Neural cell (in vitro differentiated cells): Measurements from ENCODE around the gene PDE2A.

ENCODE experiments used
- MXI1 ChIP-seq: fragments of 450-650 bp; conservative IDR thresholded peaks from 2 replicates; pipeline ENCODE4 v1.6.1; 2014; ENCODE audit warnings: antibody characterized with exemption, mild to moderate bottlenecking; ENCODE audit not compliant: poor library complexity, severe bottlenecking
- RAD21 ChIP-seq: fragments of 450-650 bp; conservative IDR thresholded peaks from 2 replicates; pipeline ENCODE4 v1.6.1; 2014; ENCODE audit warnings: antibody characterized with exemption, mild to moderate bottlenecking, moderate library complexity
- SMC3 ChIP-seq: fragments of 450-650 bp; conservative IDR thresholded peaks from 2 replicates; pipeline ENCODE4 v1.6.1; 2014; ENCODE audit warnings: antibody characterized with exemption, mild to moderate bottlenecking, moderate library complexity; ENCODE audit not compliant: poor library complexity
- TF ChIP-seq, protein P1 (sequence below): fragments of 450-650 bp; IDR thresholded peaks from 2 replicates; pipeline ENCODE4 v1.5.1; 2014; ENCODE audit warnings: antibody characterized with exemption, mild to moderate bottlenecking, moderate library complexity; ENCODE audit not compliant: poor library complexity, severe bottlenecking

DNA sequence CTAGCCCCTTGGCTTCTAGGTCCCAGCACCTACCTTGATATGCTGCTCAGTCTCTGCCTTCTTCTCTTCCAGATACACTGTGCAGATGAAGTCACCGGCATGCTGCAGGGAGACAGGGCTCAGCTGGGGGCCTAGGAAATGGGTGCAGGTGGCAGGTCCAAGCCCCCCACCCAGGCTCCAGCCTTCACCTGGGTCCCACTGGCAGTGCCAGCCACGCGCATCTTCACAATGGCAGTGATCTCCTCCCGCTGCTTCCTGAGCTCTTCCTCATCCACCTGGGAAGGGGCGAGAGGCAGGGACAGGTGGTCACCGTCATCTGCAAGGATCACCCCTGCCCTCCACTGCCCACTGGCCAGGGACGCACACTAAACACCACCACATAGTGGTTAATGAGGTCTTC lies 21.1 kb upstream of the PDE2A start:
- no peak for TF ChIP-seq RAD21
- TF ChIP-seq, protein P1, sequence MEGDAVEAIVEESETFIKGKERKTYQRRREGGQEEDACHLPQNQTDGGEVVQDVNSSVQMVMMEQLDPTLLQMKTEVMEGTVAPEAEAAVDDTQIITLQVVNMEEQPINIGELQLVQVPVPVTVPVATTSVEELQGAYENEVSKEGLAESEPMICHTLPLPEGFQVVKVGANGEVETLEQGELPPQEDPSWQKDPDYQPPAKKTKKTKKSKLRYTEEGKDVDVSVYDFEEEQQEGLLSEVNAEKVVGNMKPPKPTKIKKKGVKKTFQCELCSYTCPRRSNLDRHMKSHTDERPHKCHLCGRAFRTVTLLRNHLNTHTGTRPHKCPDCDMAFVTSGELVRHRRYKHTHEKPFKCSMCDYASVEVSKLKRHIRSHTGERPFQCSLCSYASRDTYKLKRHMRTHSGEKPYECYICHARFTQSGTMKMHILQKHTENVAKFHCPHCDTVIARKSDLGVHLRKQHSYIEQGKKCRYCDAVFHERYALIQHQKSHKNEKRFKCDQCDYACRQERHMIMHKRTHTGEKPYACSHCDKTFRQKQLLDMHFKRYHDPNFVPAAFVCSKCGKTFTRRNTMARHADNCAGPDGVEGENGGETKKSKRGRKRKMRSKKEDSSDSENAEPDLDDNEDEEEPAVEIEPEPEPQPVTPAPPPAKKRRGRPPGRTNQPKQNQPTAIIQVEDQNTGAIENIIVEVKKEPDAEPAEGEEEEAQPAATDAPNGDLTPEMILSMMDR = no peak
- TF ChIP-seq SMC3 = no peak
- no peak for TF ChIP-seq MXI1
